Measurements from ENCODE around the gene MEF2B. TPM values are rescaled to one million over a fixed set of nuclear protein-coding genes. Genes with fewer than 3 reads are reported as not detected.

Gene MEF2B
- total and polyA plus RNA-seq, 7 experiments from 2014 or later: 0.27 to 6.4 (median 4.0) TPM; not detected in 1

- peaks cover 0 to 6% (median 0%) of the 10 kb centered on the region in 5 donors for H3K36me3 Mint-ChIP-seq
- CTCF ChIA-PET: no interaction called here
These were observed 7.6 kb downstream of the MEF2B start for GRCh38 chr19:19162495-19162894.

DNA sequence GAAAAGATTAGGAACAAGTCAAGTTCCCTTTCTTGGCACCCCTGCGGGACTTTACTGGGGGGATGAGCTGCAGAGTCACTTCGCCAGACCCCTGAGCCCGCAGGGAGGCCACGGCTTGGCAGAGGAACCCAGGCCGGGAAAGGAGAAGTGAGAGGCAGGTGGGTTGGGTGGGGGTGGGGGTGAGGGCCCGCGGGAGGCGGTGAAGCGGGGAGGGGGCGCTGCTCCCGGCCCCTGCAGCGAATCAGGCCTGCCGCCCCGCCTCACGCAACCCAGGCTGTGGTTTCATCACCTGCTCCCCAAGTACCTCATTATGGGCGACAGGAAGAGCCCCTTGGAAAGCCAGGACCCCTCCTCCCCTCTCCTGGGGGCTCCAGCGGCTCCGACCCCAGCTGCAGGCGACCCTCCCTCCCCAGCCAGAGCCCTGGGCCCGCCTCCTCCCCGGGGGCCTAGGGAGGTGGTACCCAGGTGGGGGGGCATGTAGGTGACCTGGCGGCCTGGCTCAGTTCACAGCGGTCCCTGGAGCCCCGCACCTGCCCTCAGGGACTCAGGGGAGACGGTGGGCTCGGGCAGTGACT lies 9.5 kb downstream of the MEF2B start:
- no peak overlapping the region for H3K4me3 Mint-ChIP-seq
- H3K4me3 ChIP-seq (ENCODE audit: low read length): no peak overlapping the region
- H3K36me3 ChIP-seq (ENCODE audit: control insufficient read depth in 2 of 3, insufficient read depth in 3 of 3, low read length in 3 of 3): peaks cover 0 to 14% (median 3%) of the 10 kb centered on the region in 3 experiments
- peaks cover 4 to 23% (median 10%) of the 10 kb centered on the region in 5 donors for H3K36me3 Mint-ChIP-seq
- peaks cover 0 to 7% (median 2%) of the 10 kb centered on the region in 7 donors for H3K4me1 Mint-ChIP-seq
- H3K27me3 ChIP-seq (ENCODE audit: control insufficient read depth in 2 of 2, insufficient read depth in 2 of 2, low read length in 2 of 2): no peaks in the 10 kb centered on the region
- ChIA-PET POLR2A (interaction anchor here (0.6 kb wide), 1 partner anchor 90 kb away, joined by 3 read pairs; no protein-coding TSS in a partner anchor), CTCF (no interaction called here)
- no peaks in the 10 kb centered on the region for H3K4me1 ChIP-seq (ENCODE audit: control insufficient read depth in 2 of 2, insufficient read depth in 2 of 2, low read length in 2 of 2)
- H3K27me3 Mint-ChIP-seq: no peaks in the 10 kb centered on the region
- H3K27ac ChIP-seq (ENCODE audit: low read depth, low read length): no peak overlapping the region
- no peak overlapping the region for H3K27ac Mint-ChIP-seq
- DNase-seq (no peak), ATAC-seq (no peak)
- peaks cover 0 to 5% (median 0%) of the 10 kb centered on the region in 11 donors for H3K9me3 Mint-ChIP-seq
- intact Hi-C loops (cut with micrococcal nuclease): no loop called here
- H3K9me3 ChIP-seq (ENCODE audit: control insufficient read depth in 2 of 3, low read length in 3 of 3): no peaks in the 10 kb centered on the region

More at GRCh38 chr19:19162495-19162894, 7.6 kb downstream of the MEF2B start:
- intact Hi-C loops (cut with micrococcal nuclease): no loop called here
- H3K27ac Mint-ChIP-seq: no peak overlapping the region
- no peaks in the 10 kb centered on the region for H3K4me1 ChIP-seq (ENCODE audit: control insufficient read depth in 2 of 2, insufficient read depth in 2 of 2, low read length in 2 of 2)
- H3K4me3 Mint-ChIP-seq: no peak overlapping the region
- POLR2A ChIA-PET: no interaction called here
- no peak overlapping the region for H3K4me3 ChIP-seq (ENCODE audit: low read length)
- H3K4me1 Mint-ChIP-seq: peaks cover 0 to 7% (median 2%) of the 10 kb centered on the region in 7 donors
- no peaks in the 10 kb centered on the region for H3K27me3 ChIP-seq (ENCODE audit: control insufficient read depth in 2 of 2, insufficient read depth in 2 of 2, low read length in 2 of 2)
- H3K9me3 ChIP-seq (ENCODE audit: control insufficient read depth in 2 of 3, low read length in 3 of 3): no peaks in the 10 kb centered on the region
- ATAC-seq: no peak
- peaks cover 0 to 3% (median 0%) of the 10 kb centered on the region in 3 experiments for H3K36me3 ChIP-seq (ENCODE audit: control insufficient read depth in 2 of 3, insufficient read depth in 3 of 3, low read length in 3 of 3)
- DNase-seq: no peak
- peaks cover 0 to 1% (median 0%) of the 10 kb centered on the region in 11 donors for H3K9me3 Mint-ChIP-seq
- H3K27ac ChIP-seq (ENCODE audit: low read depth, low read length): no peak overlapping the region
- H3K27me3 Mint-ChIP-seq: no peaks in the 10 kb centered on the region

GRCh38 chr19:19159534-19159933 lies 10.5 kb downstream of the MEF2B start:
- no peak overlapping the region for H3K27ac Mint-ChIP-seq
- H3K4me1 Mint-ChIP-seq: peaks cover 0 to 7% (median under 1%) of the 10 kb centered on the region in 7 donors
- no peaks in the 10 kb centered on the region for H3K27me3 Mint-ChIP-seq
- Histone ChIP-seq H3K4me1 (ENCODE audit: control insufficient read depth in 2 of 2, insufficient read depth in 2 of 2, low read length in 2 of 2) (no peaks in the 10 kb centered on the region), H3K27ac (ENCODE audit: low read depth, low read length) (no peak overlapping the region), H3K9me3 (ENCODE audit: control insufficient read depth in 2 of 3, low read length in 3 of 3) (no peaks in the 10 kb centered on the region), H3K4me3 (ENCODE audit: low read length) (no peak overlapping the region), H3K27me3 (ENCODE audit: control insufficient read depth in 2 of 2, insufficient read depth in 2 of 2, low read length in 2 of 2) (no peaks in the 10 kb centered on the region), H3K36me3 (ENCODE audit: control insufficient read depth in 2 of 3, insufficient read depth in 3 of 3, low read length in 3 of 3) (peaks cover 0 to 19% (median 3%) of the 10 kb centered on the region in 3 experiments)
- peaks cover 4 to 28% (median 12%) of the 10 kb centered on the region in 5 donors for H3K36me3 Mint-ChIP-seq
- ATAC-seq: no peak
- no peak overlapping the region for H3K4me3 Mint-ChIP-seq
- ChIA-PET POLR2A (no interaction called here), CTCF (no interaction called here)
- DNase-seq: no peak
- H3K9me3 Mint-ChIP-seq: peaks cover 0 to 5% (median 0%) of the 10 kb centered on the region in 11 donors
- intact Hi-C loops (cut with micrococcal nuclease): no loop called here

- POLR2A ChIA-PET: interaction anchor here (0.7 kb wide), 1 partner anchor 1602 kb away, joined by 3 read pairs; no protein-coding TSS in a partner anchor
- Mint-ChIP-seq H3K4me1 (peaks cover 0 to 7% (median 2%) of the 10 kb centered on the region in 7 donors), H3K36me3 (peaks cover 4 to 30% (median 12%) of the 10 kb centered on the region in 5 donors), H3K27me3 (no peaks in the 10 kb centered on the region), H3K4me3 (no peak overlapping the region), H3K9me3 (peaks cover 0 to 5% (median 0%) of the 10 kb centered on the region in 11 donors), H3K27ac (no peak overlapping the region)
- no peak overlapping the region for H3K4me3 ChIP-seq (ENCODE audit: low read length)
- CTCF ChIA-PET: interaction anchor here (1.0 to 1.3 kb wide), 3 partner anchors 9 to 15 kb away, joined by 3 read pairs; no protein-coding TSS in a partner anchor
- no peaks in the 10 kb centered on the region for H3K9me3 ChIP-seq (ENCODE audit: control insufficient read depth in 2 of 3, low read length in 3 of 3)
- no peaks in the 10 kb centered on the region for H3K27me3 ChIP-seq (ENCODE audit: control insufficient read depth in 2 of 2, insufficient read depth in 2 of 2, low read length in 2 of 2)
- no peak overlapping the region for H3K27ac ChIP-seq (ENCODE audit: low read depth, low read length)
- H3K36me3 ChIP-seq (ENCODE audit: control insufficient read depth in 2 of 3, insufficient read depth in 3 of 3, low read length in 3 of 3): peaks cover 0 to 19% (median 3%) of the 10 kb centered on the region in 3 experiments
- ATAC-seq (no peak), DNase-seq (no peak)
- intact Hi-C loops (cut with micrococcal nuclease): no loop called here
- H3K4me1 ChIP-seq (ENCODE audit: control insufficient read depth in 2 of 2, insufficient read depth in 2 of 2, low read length in 2 of 2): no peaks in the 10 kb centered on the region
These were observed 12.3 kb downstream of the MEF2B start for GRCh38 chr19:19157808-19158207.

- Histone ChIP-seq H3K27ac (ENCODE audit: low read depth, low read length) (no peak overlapping the region), H3K4me1 (ENCODE audit: control insufficient read depth in 2 of 2, insufficient read depth in 2 of 2, low read length in 2 of 2) (no peaks in the 10 kb centered on the region), H3K4me3 (ENCODE audit: low read length) (no peak overlapping the region), H3K27me3 (ENCODE audit: control insufficient read depth in 2 of 2, insufficient read depth in 2 of 2, low read length in 2 of 2) (no peaks in the 10 kb centered on the region), H3K36me3 (ENCODE audit: control insufficient read depth in 2 of 3, insufficient read depth in 3 of 3, low read length in 3 of 3) (peaks cover 0 to 19% (median 3%) of the 10 kb centered on the region in 3 experiments), H3K9me3 (ENCODE audit: control insufficient read depth in 2 of 3, low read length in 3 of 3) (no peaks in the 10 kb centered on the region)
- intact Hi-C loops (cut with micrococcal nuclease): no loop called here
- Mint-ChIP-seq H3K4me1 (peaks cover 0 to 2% (median 0%) of the 10 kb centered on the region in 7 donors), H3K36me3 (peaks cover 4 to 30% (median 12%) of the 10 kb centered on the region in 5 donors), H3K9me3 (peaks cover 0 to 5% (median 0%) of the 10 kb centered on the region in 11 donors), H3K4me3 (no peak overlapping the region), H3K27ac (peak overlapping the region in 2 of 9 donors; percentile 45 to 67), H3K27me3 (no peaks in the 10 kb centered on the region)
- CTCF ChIA-PET: interaction anchor here (1.2 kb wide), 1 partner anchor 10 kb away, joined by 3 read pairs; no protein-coding TSS in a partner anchor
- DNase-seq (no peak), ATAC-seq (no peak)
- POLR2A ChIA-PET: interaction anchor here (0.6 kb wide), 1 partner anchor 595 kb away, joined by 3 read pairs; no protein-coding TSS in a partner anchor
These were observed 14.4 kb downstream of the MEF2B start for GRCh38 chr19:19155495-19156219.

DNA sequence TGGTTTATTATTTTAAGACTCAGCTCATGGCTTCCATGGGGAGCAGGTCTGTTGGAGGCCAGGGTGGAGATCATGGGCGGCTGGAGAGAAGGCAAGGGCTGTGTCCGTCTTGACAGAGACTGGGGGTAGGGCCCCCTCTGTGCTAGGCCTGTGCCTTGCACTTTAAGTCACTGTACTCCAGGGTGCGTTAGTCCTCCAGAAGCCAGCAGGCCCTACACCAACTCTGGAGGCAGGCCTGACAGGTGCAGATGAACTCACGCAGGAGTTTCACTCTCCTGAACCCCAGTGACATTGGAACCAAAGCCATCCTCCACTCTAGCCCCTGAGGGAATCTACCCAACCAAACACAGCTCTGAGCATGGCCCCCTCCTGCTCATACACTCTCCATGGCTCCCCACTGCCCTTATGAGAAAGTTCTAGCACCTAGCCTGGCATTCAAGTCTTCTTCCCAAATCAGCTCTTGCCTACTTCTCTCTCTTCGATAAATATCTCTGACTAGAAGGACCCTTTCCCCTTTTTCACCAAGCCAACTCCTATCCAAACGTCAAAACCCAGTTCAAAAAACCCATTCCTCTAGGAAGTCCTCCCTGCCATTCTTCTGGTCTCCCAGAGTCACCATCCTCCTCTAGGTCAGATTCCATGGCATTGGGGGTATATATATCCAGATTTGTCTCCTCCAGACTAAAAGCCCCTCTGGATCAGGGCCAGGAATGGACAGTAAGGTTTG lies 15.1 kb downstream of the MEF2B start:
- H3K27me3 ChIP-seq (ENCODE audit: control insufficient read depth in 2 of 2, insufficient read depth in 2 of 2, low read length in 2 of 2): no peaks in the 10 kb centered on the region
- Mint-ChIP-seq H3K27ac (peak overlapping the region in 1 of 9 donors; percentile 45), H3K36me3 (peaks cover 4 to 30% (median 12%) of the 10 kb centered on the region in 5 donors), H3K27me3 (no peaks in the 10 kb centered on the region), H3K9me3 (peaks cover 0 to 5% (median 0%) of the 10 kb centered on the region in 11 donors), H3K4me3 (no peak overlapping the region), H3K4me1 (peaks cover 0 to 2% (median 0%) of the 10 kb centered on the region in 7 donors)
- peaks cover 0 to 22% (median 3%) of the 10 kb centered on the region in 3 experiments for H3K36me3 ChIP-seq (ENCODE audit: control insufficient read depth in 2 of 3, insufficient read depth in 3 of 3, low read length in 3 of 3)
- ChIA-PET POLR2A (no interaction called here), CTCF (interaction anchor here (1.2 kb wide), 1 partner anchor 10 kb away, joined by 3 read pairs; no protein-coding TSS in a partner anchor)
- ATAC-seq (no peak), DNase-seq (no peak)
- intact Hi-C loops (cut with micrococcal nuclease): no loop called here
- no peaks in the 10 kb centered on the region for H3K4me1 ChIP-seq (ENCODE audit: control insufficient read depth in 2 of 2, insufficient read depth in 2 of 2, low read length in 2 of 2)
- no peak overlapping the region for H3K4me3 ChIP-seq (ENCODE audit: low read length)
- H3K9me3 ChIP-seq (ENCODE audit: control insufficient read depth in 2 of 3, low read length in 3 of 3): no peaks in the 10 kb centered on the region
- no peak overlapping the region for H3K27ac ChIP-seq (ENCODE audit: low read depth, low read length)

Measured in naive thymus-derived CD4-positive, alpha-beta T cell (primary cell).